SJCRH30 (cell line): ENCODE results near the gene CERCAM. TPM values are rescaled to one million over a fixed set of nuclear protein-coding genes. Genes with fewer than 3 reads are reported as not detected.

Experiments used
- DNase-seq, 2 experiments: peaks; one replicate each; pipeline ENCODE4 v3.0.0-alpha.2; 2015 to 2020
- H3K27ac ChIP-seq: fragments of 250-450 bp; sonication (Bioruptor Pico); 2 replicates; pipeline ENCODE4 v1.5.1; 2020; ENCODE audit warnings: mild to moderate bottlenecking, moderate library complexity
- H3K27me3 ChIP-seq: fragments of 250-450 bp; sonication (Bioruptor Pico); 2 replicates; pipeline ENCODE4 v1.5.1; 2020; ENCODE audit warnings: mild to moderate bottlenecking, moderate library complexity
- H3K36me3 ChIP-seq: fragments of 250-450 bp; sonication (Bioruptor Pico); 2 replicates; pipeline ENCODE4 v1.5.1; 2020; ENCODE audit warnings: mild to moderate bottlenecking, moderate library complexity
- H3K4me1 ChIP-seq: fragments of 250-450 bp; sonication (Bioruptor Pico); 2 replicates; pipeline ENCODE4 v1.5.1; 2020; ENCODE audit warnings: mild to moderate bottlenecking, moderate library complexity
- H3K4me3 ChIP-seq: fragments of 250-450 bp; sonication (Bioruptor Pico); 2 replicates; pipeline ENCODE4 v1.5.1; 2020; ENCODE audit warnings: mild to moderate bottlenecking, moderate library complexity
- H3K9me3 ChIP-seq: fragments of 250-450 bp; sonication (Bioruptor Pico); replicated peaks from 2 replicates; pipeline ENCODE4 v1.5.1; 2020; ENCODE audit warnings: mild to moderate bottlenecking, moderate library complexity
- total RNA-seq: library from RNA; depleted of rRNA; stranded (reverse); fragments of >200 nt; shearing (Covaris generic); gene quantifications from 2 replicates; pipeline ENCODE4 v1.2.3, GENCODE V29; 2014; rRNA removed

CERCAM gene
- total RNA-seq, 1 experiment from 2014 or later = 27.7 TPM

DNA sequence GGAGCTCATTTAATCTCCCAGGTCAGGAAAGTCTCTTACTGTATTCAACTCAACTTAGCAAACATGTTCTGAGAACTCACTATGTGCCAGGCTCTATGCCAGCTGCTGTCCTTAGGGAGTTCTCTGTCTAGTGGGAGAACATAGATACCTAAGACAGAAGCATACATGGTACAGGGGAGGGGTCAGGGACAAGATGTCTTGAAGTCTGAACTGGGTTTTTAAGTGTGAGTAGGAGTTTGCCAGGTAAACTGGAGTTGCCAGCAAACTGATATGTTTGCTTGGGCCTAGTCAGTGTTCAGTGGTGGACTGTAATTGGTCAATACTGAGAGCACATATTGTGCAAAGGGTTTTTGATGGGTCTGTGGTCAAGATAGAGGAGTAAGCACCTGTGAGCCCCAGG is 65.5 kb downstream of the CERCAM start:
- Histone ChIP-seq H3K27me3 (no peaks in the 10 kb centered on the region), H3K27ac (no peak overlapping the region), H3K36me3 (peaks cover 55% of the 10 kb centered on the region), H3K4me1 (no peaks in the 10 kb centered on the region), H3K9me3 (no peaks in the 10 kb centered on the region), H3K4me3 (no peak overlapping the region)
- DNase-seq = no peak

Other genes starting within 250 kb of the CERCAM start
- gene CIZ1, start 229.3 kb upstream of the CERCAM start, total RNA-seq = 72.6 and 85.2 TPM in 2 replicates
- gene DNM1, start 217.5 kb upstream of the CERCAM start, total RNA-seq = 1.7 and 3.8 TPM in 2 replicates
- gene GOLGA2, start 144.8 kb upstream of the CERCAM start, total RNA-seq = 62.3 and 84.3 TPM in 2 replicates
- 32.1 and 33.3 TPM in 2 replicates for gene SWI5, start 144.6 kb upstream of the CERCAM start, total RNA-seq
- 30.2 and 36.9 TPM in 2 replicates for gene TRUB2, start 98.4 kb upstream of the CERCAM start, total RNA-seq
- 38.7 and 40.3 TPM in 2 replicates for gene COQ4, start 98.0 kb upstream of the CERCAM start, total RNA-seq
- gene SLC27A4, start 80.3 kb upstream of the CERCAM start, total RNA-seq = 27.7 and 28.0 TPM in 2 replicates
- gene URM1, start 49.5 kb upstream of the CERCAM start, total RNA-seq = 74.2 and 77.5 TPM in 2 replicates
- 63.8 and 64.9 TPM in 2 replicates for gene ODF2, start 35.1 kb downstream of the CERCAM start, total RNA-seq
- 34.1 and 38.1 TPM in 2 replicates for gene GLE1, start 83.9 kb downstream of the CERCAM start, total RNA-seq
- 153 and 155 TPM in 2 replicates for gene SPTAN1, start 131.7 kb downstream of the CERCAM start, total RNA-seq
- 58.3 and 61.5 TPM in 2 replicates for gene DYNC2I2, start 236.0 kb downstream of the CERCAM start, total RNA-seq